Measurements from ENCODE around the gene KPNA2.
"Not testable (repeated sequence)": the region's sequence is repeated elsewhere in the genome, so short reads cannot be mapped to it uniquely, and the experiment has no call there.

The KPNA2 gene

GRCh38 chr17:68061512-68062313 is 26.2 kb downstream of the KPNA2 start:
- no peak for DNase-seq (ENCODE audit: low read depth)

- DNase-seq (ENCODE audit: low read depth): not testable (repeated sequence)
Measured at GRCh38 chr17:68065366-68065765, 29.8 kb downstream of the KPNA2 start.

- not testable (repeated sequence) for DNase-seq (ENCODE audit: low read depth)
Measured at GRCh38 chr17:68068512-68068911, 33.0 kb downstream of the KPNA2 start.

GRCh38 chr17:68070582-68071444 is 35.3 kb downstream of the KPNA2 start:
- DNase-seq (ENCODE audit: low read depth): not testable (repeated sequence)

- DNase-seq (ENCODE audit: low read depth): no peak
Measured at GRCh38 chr17:68074279-68074678, 38.7 kb downstream of the KPNA2 start.

GRCh38 chr17:68075953-68076607 is 40.5 kb downstream of the KPNA2 start:
- DNase-seq (ENCODE audit: low read depth): not testable (repeated sequence)

- not testable (repeated sequence) for DNase-seq (ENCODE audit: low read depth)
Measured at GRCh38 chr17:68077498-68077897, 42.0 kb downstream of the KPNA2 start.

GRCh38 chr17:68080411-68081150 is 45.0 kb downstream of the KPNA2 start:
- DNase-seq (ENCODE audit: low read depth): no peak

- not testable (repeated sequence) for DNase-seq (ENCODE audit: low read depth)
Measured at GRCh38 chr17:68081305-68082265, 46.0 kb downstream of the KPNA2 start.

- no peak for DNase-seq (ENCODE audit: low read depth)
Measured at GRCh38 chr17:68085771-68086381, 50.3 kb downstream of the KPNA2 start.

- not testable (repeated sequence) for DNase-seq (ENCODE audit: low read depth)
Measured at GRCh38 chr17:68086666-68087065, 51.1 kb downstream of the KPNA2 start.

GRCh38 chr17:68087131-68087623 is 51.6 kb downstream of the KPNA2 start:
- DNase-seq (ENCODE audit: low read depth): not testable (repeated sequence)

- DNase-seq (ENCODE audit: low read depth): no peak
Measured at GRCh38 chr17:68087851-68088250, 52.3 kb downstream of the KPNA2 start.

GRCh38 chr17:68089881-68090280 is 54.3 kb downstream of the KPNA2 start:
- no peak for DNase-seq (ENCODE audit: low read depth)

- no peak for DNase-seq (ENCODE audit: low read depth)
Measured at GRCh38 chr17:68094481-68095078, 59.0 kb downstream of the KPNA2 start.

- DNase-seq (ENCODE audit: low read depth): no peak
Measured at GRCh38 chr17:68095205-68095811, 59.8 kb downstream of the KPNA2 start.

GRCh38 chr17:68096111-68096510 is 60.6 kb downstream of the KPNA2 start:
- no peak for DNase-seq (ENCODE audit: low read depth)

Measured in fibroblast of the conjunctiva (primary cell).